Right cardiac atrium (tissue), 5 donors: Measurements from ENCODE around the gene CEND1. TPM values are rescaled to one million over a fixed set of nuclear protein-coding genes. Genes with fewer than 3 reads are reported as not detected.
A peak's percentile ranks its signal among the peaks of the same experiment; 100 is the strongest.

Experiments used
- ATAC-seq, 2 donors: fragments of 200-7000 bp; cut with Tn5 transposase; one replicate each; pipeline versions ENCODE4 v1.8.0 to v1.9.1; 2020; ENCODE audit warnings: moderate library complexity in 2 of 2, mild to moderate bottlenecking in 1 of 2
- DNase-seq, 3 donors: peaks; one replicate each; pipeline ENCODE4 v3.0.0-alpha.2; 2020
- H3K27ac ChIP-seq: one replicate; pipeline ENCODE4 v1.5.1; 2013; ENCODE audit warnings: mild to moderate bottlenecking, low read length, control low read depth, moderate library complexity
- H3K27me3 ChIP-seq: one replicate; pipeline ENCODE4 v1.6.1; 2013; ENCODE audit not compliant: control insufficient read depth, insufficient read depth
- H3K4me1 ChIP-seq: one replicate; pipeline ENCODE4 v1.6.1; 2013; ENCODE audit warnings: low read length; ENCODE audit not compliant: control insufficient read depth, insufficient read depth
- H3K4me3 ChIP-seq: one replicate; pipeline ENCODE4 v1.5.1; 2013; ENCODE audit warnings: low read length, control low read depth
- H3K9me3 ChIP-seq: one replicate; pipeline ENCODE4 v1.6.1; 2013; ENCODE audit warnings: low read length; ENCODE audit not compliant: control insufficient read depth
- WGBS: extraction: QIAGEN DNeasy Blood & Tissue Kit; methylation state at CpG from one replicate; pipeline ENCODE4 v1.1.7; 2013; 5-methylcytosine and 5-hydroxymethylcytosine counted together
- intact Hi-C, 4 donors: fragments of 100-400 bp; cut with DNase I; formaldehyde crosslinking; loops; one replicate each; pipeline versions ENCODE4 v1.11.0 to v1.14.0; 2022 to 2023
- polyA plus RNA-seq: library from polyadenylated mRNA; stranded (reverse); fragments of 200-250 nt; gene quantifications from one replicate; pipeline ENCODE4 v1.2.3, GENCODE V29; 2013
- total RNA-seq, 4 donors: library from RNA; stranded (reverse); fragmentation: NEBNext Ultra II Directional; extraction: Animal tissue kit (Norgen Biotek cat#: 25700); gene quantifications; one replicate each; pipeline ENCODE4 v1.2.1, GENCODE V29; 2021
- donor health status: healthy with polysubstance abuse.
- donor health status: DM: no; HTN: yes; CAD: no.
- donor health status: DM: no; HTN: no; CAD: no.
- donor health status: DM: no; HTN: yes; CAD: no; lungs with severe emphysema.
- donor health status: DM: yes; HTN: yes; CAD: no.

Gene CEND1
- total and polyA plus RNA-seq, 5 donors, result 0.15 to 0.59 (median 0.33) TPM; not detected in 1

DNA sequence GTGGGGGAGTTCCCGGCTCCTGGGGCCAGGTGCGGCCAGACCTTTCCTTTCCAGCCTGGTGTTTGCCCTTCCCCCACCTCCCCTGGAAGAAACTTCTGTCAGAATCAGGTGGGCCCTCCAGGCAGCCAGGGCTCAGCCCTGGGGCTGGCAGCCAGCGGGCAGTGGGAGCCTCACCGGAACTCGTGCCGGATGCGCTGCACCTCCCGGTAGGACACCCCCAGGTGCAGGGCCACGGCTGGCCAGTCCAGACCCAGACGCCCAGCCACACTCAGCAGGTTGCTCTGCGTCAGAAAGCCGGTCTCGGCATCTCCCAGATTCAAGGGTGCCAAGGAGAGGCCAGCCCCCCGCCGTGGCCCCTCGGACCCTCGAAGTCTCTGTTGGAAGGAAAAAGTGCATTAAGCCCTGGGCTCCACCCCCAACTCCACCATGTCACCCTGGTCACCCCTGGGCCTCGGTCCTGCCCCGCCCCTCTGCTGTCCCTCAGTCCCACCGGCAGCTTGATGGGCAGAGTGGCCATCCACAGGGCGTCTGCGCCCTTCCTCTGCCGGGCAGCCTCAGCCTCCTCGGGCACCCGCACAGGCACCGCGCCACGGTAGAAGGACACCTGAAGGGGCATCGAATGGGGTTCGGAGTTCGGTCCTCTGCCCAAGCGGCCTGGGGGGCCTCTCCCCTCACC is 9.9 kb upstream of the CEND1 start:
- intact Hi-C loops, result no loop called here
- ATAC-seq (no peak), DNase-seq (peak in 2 of 3 donors; percentile 61 to 67)
- no peak overlapping the region for H3K27ac ChIP-seq
- peaks cover 8% of the 10 kb centered on the region for H3K4me1 ChIP-seq
- WGBS, result 94% methylated on average over 32 of the region's 32 CpGs
- H3K27me3 ChIP-seq, result no peaks in the 10 kb centered on the region
- H3K9me3 ChIP-seq, result no peaks in the 10 kb centered on the region
- H3K4me3 ChIP-seq, result no peak overlapping the region

DNA sequence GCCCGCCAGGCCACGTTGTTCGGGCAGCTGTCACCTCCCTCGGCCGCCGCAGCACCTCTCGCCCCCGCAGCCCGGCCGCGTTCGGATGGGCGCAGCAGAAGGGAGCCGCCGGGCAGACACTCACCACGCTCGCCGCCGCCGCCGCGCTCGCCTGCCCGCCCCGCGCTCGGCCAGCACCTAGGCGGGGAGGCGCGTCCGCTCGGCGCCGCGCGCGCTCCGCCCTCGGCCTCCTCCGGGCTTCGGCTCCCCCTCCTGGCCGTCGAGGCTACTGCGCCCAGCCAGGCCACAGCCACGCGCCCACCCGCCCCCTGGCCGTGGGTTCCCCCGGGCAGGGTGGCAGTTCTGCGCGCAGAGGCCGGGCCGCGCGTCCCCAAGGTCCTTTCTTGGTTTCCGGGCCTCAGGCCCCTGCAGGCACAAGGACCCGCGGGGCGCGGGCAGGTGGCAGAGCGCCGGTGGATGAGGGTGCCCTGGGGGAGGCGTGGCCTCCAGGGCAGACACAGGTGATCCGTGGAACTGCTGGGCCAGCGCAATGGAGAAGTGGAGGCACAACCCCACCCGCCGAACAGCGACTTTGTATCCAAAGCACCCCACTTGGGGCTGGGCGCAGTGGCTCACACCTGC is 8.3 kb upstream of the CEND1 start, which contains the start of gene SLC25A22:
Gene SLC25A22, minus strand, starts transcription at position 189 of the 621 bp plus-strand sequence. CDS start 3,275 bp downstream, outside the sequence.
- ATAC-seq (peak; percentile 59 to 61), DNase-seq (peak; percentile 80 to 93 (median 93))
- Histone ChIP-seq H3K27ac (peak within 1 kb of the TSS; percentile 26), H3K9me3 (no peaks in the 10 kb centered on the region), H3K4me3 (peak within 1 kb of the TSS; percentile 66), H3K27me3 (no peaks in the 10 kb centered on the region), H3K4me1 (peaks cover 6% of the 10 kb centered on the region)
- 4% methylated on average over 69 of the region's 69 CpGs for WGBS
- intact Hi-C loops, result no loop called here

DNA sequence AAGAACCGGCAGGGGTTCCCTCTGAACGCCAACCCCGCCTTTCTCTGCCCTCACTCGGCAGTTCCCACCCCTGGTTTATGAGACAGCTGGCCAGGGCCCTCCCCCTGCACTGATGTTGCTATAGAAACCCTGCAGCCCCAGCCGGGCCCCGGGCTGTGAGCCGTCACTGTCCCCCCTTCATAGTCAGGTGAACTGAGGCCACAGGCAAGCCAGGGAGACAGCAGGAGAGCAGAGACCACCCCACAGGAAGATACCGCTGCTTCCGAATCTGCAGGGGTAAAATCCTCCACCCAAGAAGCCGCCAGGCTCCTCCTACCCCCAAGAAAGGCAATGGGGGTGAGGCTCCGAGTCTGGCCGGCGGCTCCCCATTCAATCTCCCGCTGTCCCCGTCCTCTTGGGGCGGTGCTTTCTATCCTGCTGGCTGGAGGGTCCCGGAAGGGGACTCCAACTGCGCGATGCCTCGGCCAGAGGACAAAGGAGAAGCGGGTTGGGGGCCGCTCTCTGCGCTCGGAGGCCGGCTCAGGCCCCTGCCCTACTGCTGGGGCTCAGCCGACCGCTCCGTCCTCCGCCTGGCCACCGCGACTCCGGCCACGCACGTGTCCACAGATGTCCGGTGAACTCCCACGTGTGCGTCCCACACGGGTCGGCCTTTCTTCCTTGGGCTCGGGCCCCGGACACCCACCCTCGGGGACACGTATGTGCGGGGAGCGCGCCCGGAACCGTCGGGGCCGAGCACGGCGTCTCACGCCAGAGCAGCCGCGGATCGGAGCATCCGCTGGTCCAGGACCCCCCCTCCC is 7.6 kb upstream of the CEND1 start:
- Histone ChIP-seq H3K9me3 (no peaks in the 10 kb centered on the region), H3K4me3 (peak overlapping the region; percentile 66), H3K27ac (peak overlapping the region; percentile 26), H3K27me3 (no peaks in the 10 kb centered on the region), H3K4me1 (peaks cover 6% of the 10 kb centered on the region)
- DNase-seq (peak; percentile 75 to 89 (median 87)), ATAC-seq (peak; percentile 53 to 61)
- intact Hi-C loops, result no loop called here
- WGBS, result under 1% methylated on average over 57 of the region's 57 CpGs

DNA sequence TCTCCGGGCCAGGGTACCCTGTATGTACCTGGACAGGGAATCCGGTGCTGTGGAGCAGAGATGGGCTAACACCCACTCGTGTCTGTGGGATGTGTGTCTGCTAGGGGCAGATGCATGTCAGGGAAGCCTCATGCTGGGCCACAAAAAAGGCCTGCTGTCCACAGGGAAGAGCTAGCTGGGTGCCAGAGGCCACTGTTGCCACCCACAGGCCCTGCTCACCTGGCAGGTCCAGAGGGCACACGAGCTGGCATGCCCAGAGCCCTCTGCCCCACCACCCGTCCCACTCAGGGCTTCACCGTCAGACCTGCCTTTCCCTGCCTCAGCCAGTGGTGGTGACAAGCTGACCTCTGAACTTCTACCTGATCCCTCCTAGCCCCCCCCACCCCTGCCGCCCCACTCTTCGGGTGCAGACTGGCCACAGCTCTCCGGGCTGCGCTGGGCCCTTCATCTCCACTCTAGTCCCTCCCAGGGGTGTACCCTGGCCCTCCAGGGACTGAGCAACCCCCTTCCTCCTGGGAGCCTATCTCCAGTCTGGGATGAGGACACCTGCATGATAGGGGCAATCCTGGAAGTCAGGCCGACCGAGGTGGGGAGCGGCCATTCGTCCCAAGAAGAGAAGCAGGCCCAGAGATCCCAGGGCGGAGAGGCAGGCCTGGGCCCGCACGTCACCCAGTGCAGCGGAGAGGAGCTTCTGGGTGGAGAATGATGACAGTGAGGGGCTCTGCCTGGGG is 6.8 kb upstream of the CEND1 start:
- peak in 1 of 2 donors; percentile 0 for ATAC-seq
- peak overlapping the region; percentile 33 for H3K27ac ChIP-seq
- no peaks in the 10 kb centered on the region for H3K9me3 ChIP-seq
- peak in 1 of 3 donors; percentile 71 for DNase-seq
- intact Hi-C loops, result no loop called here
- H3K4me3 ChIP-seq, result peak overlapping the region; percentile 66
- peaks cover 6% of the 10 kb centered on the region for H3K4me1 ChIP-seq
- H3K27me3 ChIP-seq, result no peaks in the 10 kb centered on the region
- WGBS, result 21% methylated on average over 18 of the region's 18 CpGs

DNA sequence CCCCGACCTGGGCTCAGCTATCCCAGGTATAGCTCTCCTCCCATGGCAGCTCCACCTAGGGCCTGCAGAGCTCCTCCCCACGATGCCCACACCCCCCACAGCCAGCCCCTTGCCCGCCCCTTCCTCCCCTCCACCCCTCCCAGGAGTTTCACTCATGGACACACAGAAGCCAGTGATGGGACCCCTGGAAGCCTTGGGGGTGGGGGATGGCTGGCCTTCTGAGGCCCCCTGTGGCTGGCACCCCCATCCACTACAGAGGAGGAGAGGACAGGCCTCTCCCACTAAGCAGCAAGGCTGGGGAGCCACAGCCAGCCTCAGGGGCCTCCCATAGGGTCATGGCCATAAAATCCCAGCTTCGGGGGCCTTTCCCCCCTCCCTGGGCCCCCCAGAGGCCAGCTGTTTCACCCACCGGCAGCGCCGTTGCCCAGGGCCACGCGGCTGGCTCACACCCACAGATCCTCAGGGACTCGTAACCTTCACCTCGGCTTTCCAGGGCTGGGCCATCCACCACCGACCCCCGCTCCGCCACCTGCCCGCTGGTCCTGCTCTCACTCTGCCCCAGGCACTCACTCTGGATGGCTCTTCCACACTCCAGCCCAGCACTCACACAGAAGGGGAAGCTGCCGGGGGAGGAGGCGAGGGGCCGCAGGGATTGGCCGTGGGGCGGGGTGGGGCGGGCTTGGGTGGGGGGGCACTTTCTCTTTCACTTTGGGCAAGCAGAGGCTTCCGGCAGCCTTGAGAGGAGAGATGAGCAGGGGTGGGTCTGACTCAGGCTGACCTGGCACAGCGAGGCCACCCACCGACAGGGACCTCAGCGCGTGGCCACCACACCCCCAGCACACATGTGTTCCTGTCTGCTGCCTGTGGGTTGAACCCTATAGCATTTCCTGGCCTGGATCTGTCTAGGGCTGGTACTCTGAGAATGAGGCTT is 6.0 kb upstream of the CEND1 start:
- DNase-seq (peak; percentile 76 to 91 (median 91)), ATAC-seq (peak; percentile 61 to 63)
- Histone ChIP-seq H3K4me1 (peaks cover 6% of the 10 kb centered on the region), H3K27ac (peak overlapping the region; percentile 33), H3K27me3 (no peaks in the 10 kb centered on the region), H3K4me3 (peak overlapping the region; percentile 46), H3K9me3 (no peaks in the 10 kb centered on the region)
- intact Hi-C loops, result no loop called here
- WGBS, result 7% methylated on average over 26 of the region's 26 CpGs

DNA sequence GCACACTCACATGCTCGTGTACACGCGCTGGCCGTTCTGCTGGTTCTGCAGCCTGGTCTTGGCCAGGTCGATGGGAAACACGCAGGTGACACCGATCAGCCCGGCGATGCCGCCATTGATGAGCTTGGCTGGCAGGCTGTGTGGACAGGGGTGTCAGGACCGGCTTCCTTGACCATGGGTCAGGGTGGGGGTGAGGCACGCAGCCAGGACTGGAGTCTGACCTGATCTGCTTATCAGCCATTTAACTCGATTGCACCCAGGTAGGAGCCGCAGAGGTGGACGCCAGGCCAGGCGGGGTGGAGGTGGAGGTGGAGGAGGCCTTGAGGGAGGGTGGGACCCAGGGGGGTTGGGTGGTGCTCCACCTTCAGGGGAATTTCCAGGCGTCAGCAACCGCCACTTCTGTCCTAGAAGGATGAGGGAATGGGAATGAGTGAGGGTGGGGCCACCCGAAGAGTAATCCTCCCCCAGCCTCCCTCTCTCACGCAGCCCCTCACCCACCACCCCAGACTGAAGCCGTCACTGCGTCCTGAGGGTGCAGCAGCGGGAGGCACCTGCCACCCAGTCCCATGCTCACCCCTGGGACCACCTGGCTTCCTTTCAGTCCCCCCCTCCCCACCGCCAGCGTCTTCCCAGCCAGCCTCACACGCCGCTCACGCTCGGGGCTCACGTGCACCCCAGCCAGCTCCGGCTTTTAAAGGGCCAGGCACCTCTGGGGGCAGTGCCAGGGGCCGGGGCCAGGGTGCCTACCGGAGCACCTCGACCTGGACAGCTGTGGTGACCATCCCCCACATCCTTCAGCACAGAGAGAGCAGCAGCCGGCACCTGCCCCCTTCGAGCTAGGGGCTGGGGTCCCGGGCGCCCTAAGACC is 5.1 kb upstream of the CEND1 start:
- no peak for ATAC-seq
- H3K27ac ChIP-seq, result no peak overlapping the region
- intact Hi-C loops, result no loop called here
- no peaks in the 10 kb centered on the region for H3K9me3 ChIP-seq
- H3K4me3 ChIP-seq, result peak overlapping the region; percentile 46
- no peaks in the 10 kb centered on the region for H3K27me3 ChIP-seq
- WGBS, result 68% methylated on average over 38 of the region's 38 CpGs
- no peak for DNase-seq
- peaks cover 6% of the 10 kb centered on the region for H3K4me1 ChIP-seq

DNA sequence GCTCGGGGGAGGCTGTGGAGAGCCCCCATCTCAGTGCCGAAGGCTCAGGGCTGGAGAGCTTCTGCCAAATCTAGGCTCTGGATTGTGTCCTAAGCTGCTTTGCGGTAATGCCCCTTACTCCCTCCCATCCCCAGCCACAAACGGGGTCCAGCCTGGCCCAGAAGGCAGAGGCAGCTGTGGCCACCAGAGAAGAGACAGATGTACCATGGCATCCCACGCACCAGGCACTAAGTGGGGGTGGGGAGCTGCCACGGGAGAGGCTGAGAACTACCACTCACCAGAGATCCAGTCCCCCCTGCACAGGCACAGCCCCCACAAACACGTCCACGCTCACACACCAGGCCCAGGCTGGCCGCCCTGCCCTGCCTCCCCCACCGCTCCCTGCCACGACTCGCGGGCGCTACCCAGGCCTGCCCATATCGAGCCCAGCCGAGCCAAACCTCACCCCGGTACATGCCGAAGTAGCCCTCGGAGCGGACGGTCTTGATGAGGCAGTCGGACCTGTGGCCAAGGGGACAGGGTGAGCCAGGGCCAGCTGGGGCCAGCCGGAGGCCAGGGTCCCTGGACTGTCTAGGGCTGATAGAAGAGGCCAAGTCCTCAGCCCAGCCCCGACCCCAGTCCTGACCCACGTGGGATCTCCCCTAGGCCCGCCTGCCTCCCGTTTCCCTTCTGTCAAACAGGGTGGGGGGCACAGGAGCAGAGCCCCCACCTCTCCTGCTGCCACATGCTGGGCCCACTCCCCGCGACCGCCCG is 4.3 kb upstream of the CEND1 start:
- DNase-seq, result no peak
- no peak for ATAC-seq
- H3K9me3 ChIP-seq, result no peaks in the 10 kb centered on the region
- no peak overlapping the region for H3K4me3 ChIP-seq
- intact Hi-C loops, result no loop called here
- H3K27me3 ChIP-seq, result no peaks in the 10 kb centered on the region
- H3K4me1 ChIP-seq, result peaks cover 6% of the 10 kb centered on the region
- WGBS, result 89% methylated on average over 31 of the region's 31 CpGs
- H3K27ac ChIP-seq, result no peak overlapping the region

DNA sequence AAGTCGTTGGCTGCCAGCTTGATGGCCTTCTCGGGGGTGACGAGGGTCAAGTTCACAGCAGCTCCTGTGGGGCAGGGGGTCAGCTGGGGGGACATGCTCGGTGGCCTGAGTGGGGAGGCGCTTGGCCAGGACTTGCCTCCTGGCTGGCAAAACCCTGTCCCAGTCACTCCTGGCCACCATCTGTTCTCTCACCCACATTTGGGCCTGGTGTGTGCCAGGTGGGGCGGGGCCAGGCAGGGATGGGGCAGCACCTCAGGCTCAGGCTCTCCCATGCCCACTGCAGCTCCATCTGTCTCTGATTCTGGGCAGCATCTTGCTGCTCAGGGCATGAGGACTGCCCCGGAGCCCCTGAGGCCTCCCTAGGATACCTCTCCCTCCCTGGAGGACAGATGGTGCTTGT is 3.7 kb upstream of the CEND1 start:
- Histone ChIP-seq H3K27ac (no peak overlapping the region), H3K9me3 (no peaks in the 10 kb centered on the region), H3K4me3 (no peak overlapping the region), H3K27me3 (no peaks in the 10 kb centered on the region), H3K4me1 (peaks cover 6% of the 10 kb centered on the region)
- WGBS, result 85% methylated on average over 7 of the region's 7 CpGs
- intact Hi-C loops, result no loop called here
- no peak for ATAC-seq
- DNase-seq, result no peak

DNA sequence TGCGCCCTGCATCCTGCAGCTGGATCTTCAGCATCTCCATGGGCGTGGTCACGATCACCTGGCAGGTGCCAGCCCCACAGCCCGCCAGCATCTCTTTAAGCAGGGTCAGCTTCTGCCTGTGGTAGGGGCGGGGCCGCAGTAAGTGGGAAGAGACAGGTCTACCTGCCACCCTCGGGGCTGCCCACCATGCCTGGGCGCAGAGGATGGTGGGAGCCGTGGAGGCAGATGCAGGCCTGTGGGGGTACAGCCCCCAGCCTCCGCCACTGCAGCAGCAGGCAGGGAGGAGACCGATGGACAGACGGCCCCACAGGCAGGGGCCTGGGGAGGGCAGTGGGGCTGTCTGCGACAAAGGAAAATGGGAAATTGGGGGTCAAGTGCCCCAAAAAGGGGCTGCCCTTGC is 3.0 kb upstream of the CEND1 start:
- no peaks in the 10 kb centered on the region for H3K9me3 ChIP-seq
- H3K27me3 ChIP-seq, result no peaks in the 10 kb centered on the region
- DNase-seq (no peak), ATAC-seq (no peak)
- 95% methylated on average over 13 of the region's 13 CpGs for WGBS
- H3K27ac ChIP-seq, result no peak overlapping the region
- peaks cover 6% of the 10 kb centered on the region for H3K4me1 ChIP-seq
- intact Hi-C loops, result no loop called here
- no peak overlapping the region for H3K4me3 ChIP-seq
